H1 (cell line): ENCODE data around the gene UBQLNL.

ENCODE experiments used
- CEBPB ChIP-seq: IDR thresholded peaks from 2 replicates; pipeline ENCODE4 v1.6.1; 2012; ENCODE audit warnings: low read depth, low read length
- CTCF ChIP-seq, 3 experiments: IDR thresholded peaks; 1 replicate in 2 of 3; 2 replicates in 1 of 3; pipeline versions ENCODE4 v1.5.1 to v1.6.1; 2011; ENCODE audit warnings: low read length in 3 of 3, mild to moderate bottlenecking in 3 of 3, inconsistent platforms in 2 of 3, low read depth in 1 of 3, moderate library complexity in 1 of 3; ENCODE audit not compliant: insufficient read depth in 1 of 3; ENCODE audit errors: control extremely low read depth in 1 of 3
- EZH2 ChIP-seq: fragments of 200-600 bp; sonication (generic); IDR thresholded peaks from 2 replicates; pipeline ENCODE4 v1.7.1; 2012; ENCODE audit warnings: low read depth, mild to moderate bottlenecking, moderate library complexity, low read length, inconsistent platforms; ENCODE audit not compliant: severe bottlenecking
- HDAC6 ChIP-seq: IDR thresholded peaks from one replicate; pipeline ENCODE4 v1.7.1; 2012; ENCODE audit warnings: low read depth, mild to moderate bottlenecking, inconsistent platforms, low read length, moderate library complexity
- KDM1A ChIP-seq: fragments of 200-600, 300-600 bp; sonication (generic); IDR thresholded peaks from 2 replicates; pipeline ENCODE4 v1.7.1; 2016; ENCODE audit warnings: mild to moderate bottlenecking, low read length, borderline replicate concordance
- POLR2AphosphoS5 ChIP-seq: IDR thresholded peaks from 2 replicates; pipeline ENCODE4 v1.6.1; 2011; ENCODE audit warnings: low read depth, low read length
- TAF1 ChIP-seq: IDR thresholded peaks from 2 replicates; pipeline ENCODE4 v1.6.1; 2011; ENCODE audit warnings: mild to moderate bottlenecking, low read depth, low read length
- TBP ChIP-seq: IDR thresholded peaks from 2 replicates; pipeline ENCODE4 v1.6.1; 2011; ENCODE audit warnings: low read depth, low read length, improper control_type of control experiment

GRCh38 chr11:5516599-5516998, at the start of gene UBQLNL:
- TF ChIP-seq TAF1 (no peak), CTCF (IDR thresholded peaks at IDR 0.05; ENCODE audit: control extremely low read depth in 1 of 3, insufficient read depth in 1 of 3, low read depth in 1 of 3, low read length in 3 of 3) (no peak), CEBPB (no peak), EZH2 (no peak), HDAC6 (no peak), TBP (no peak), POLR2AphosphoS5 (no peak), KDM1A (no peak)
